A549 treated with Hydrocortisone at 1 μM for 4 hours (cell line): ENCODE measurements around the gene RAB11FIP4. TPM values are rescaled to one million over a fixed set of nuclear protein-coding genes. Genes with fewer than 3 reads are reported as not detected.

Source experiments
- total RNA-seq: library from RNA; stranded (reverse); fragments of 200-300 nt; extraction: Qiagen RNA extraction; gene quantifications from 5 replicates; pipeline ENCODE4 v1.2.3, GENCODE V29; 2022

RAB11FIP4 gene, protein sequence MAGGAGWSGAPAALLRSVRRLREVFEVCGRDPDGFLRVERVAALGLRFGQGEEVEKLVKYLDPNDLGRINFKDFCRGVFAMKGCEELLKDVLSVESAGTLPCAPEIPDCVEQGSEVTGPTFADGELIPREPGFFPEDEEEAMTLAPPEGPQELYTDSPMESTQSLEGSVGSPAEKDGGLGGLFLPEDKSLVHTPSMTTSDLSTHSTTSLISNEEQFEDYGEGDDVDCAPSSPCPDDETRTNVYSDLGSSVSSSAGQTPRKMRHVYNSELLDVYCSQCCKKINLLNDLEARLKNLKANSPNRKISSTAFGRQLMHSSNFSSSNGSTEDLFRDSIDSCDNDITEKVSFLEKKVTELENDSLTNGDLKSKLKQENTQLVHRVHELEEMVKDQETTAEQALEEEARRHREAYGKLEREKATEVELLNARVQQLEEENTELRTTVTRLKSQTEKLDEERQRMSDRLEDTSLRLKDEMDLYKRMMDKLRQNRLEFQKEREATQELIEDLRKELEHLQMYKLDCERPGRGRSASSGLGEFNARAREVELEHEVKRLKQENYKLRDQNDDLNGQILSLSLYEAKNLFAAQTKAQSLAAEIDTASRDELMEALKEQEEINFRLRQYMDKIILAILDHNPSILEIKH
- total RNA-seq, result 1.2 to 1.8 TPM (median 1.7 TPM) in 5 replicates

DNA sequence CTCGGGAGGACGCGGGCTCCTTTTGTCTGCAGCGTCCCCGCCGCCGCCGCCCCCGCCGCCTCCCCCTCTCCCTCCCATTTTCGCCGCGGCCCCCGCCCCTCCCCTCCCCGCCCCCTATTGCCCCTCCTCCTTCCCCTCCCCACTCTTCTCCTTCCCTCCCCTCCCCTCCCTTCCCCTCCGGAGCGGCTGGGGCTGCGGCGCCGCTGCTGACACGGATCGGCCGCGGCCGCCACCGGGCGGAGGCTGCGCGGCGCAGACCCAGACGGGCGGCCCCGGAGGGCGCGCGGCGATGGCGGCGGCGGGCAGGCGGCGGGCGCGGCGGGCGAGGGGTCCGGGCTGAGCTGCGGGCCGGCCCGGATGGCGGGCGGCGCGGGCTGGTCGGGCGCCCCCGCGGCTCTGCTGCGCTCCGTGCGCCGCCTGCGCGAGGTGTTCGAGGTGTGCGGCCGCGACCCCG, at the start of gene RAB11FIP4:
TSS of gene RAB11FIP4 (plus strand) at position 180 of the 454 bp plus-strand sequence. CDS start at position 358, 178 bp downstream.

Other genes starting within 250 kb of the RAB11FIP4 start
- gene OMG, start 94.4 kb upstream of the RAB11FIP4 start, total RNA-seq, result not detected in 5 replicates
- gene EVI2B, start 77.6 kb upstream of the RAB11FIP4 start, total RNA-seq, result 0.07 to 0.08 TPM (median 0.08 TPM) in 4 of 5 replicates, not detected in the other
- gene EVI2A, start 70.1 kb upstream of the RAB11FIP4 start, total RNA-seq, result not detected in 5 replicates